ENCODE results near the gene TLE1.

DNA sequence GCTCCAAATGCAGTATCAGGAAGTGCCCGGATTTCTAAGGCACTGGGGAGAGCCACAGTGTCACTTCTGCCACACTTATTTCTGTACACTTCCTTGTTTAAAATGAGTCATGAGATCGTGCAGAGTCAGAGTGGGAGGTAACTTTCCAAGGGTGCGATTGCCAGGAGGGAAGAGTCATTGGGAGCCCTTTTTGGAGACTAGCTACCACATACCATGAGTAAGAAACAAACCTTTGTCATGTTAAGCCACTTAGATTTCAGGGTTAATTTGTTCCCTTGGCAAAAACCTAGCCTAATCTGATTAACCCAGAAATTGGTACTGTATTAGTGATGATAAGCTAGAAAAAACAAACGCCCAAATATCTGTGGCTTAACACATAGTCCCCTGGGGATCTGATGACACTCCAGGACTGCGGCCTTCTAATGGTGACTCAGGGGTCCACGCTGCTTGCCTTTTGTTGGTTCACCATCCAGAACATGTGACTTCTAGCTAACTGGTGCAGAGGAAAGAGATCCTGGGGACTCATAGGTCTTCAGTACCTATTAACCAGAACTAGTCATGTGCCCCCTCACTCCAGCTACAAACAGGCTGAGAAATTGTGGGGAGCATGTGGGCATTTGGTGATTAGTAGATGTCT lies 48.6 kb upstream of the TLE1 start:
- TF ChIP-seq, protein P1, sequence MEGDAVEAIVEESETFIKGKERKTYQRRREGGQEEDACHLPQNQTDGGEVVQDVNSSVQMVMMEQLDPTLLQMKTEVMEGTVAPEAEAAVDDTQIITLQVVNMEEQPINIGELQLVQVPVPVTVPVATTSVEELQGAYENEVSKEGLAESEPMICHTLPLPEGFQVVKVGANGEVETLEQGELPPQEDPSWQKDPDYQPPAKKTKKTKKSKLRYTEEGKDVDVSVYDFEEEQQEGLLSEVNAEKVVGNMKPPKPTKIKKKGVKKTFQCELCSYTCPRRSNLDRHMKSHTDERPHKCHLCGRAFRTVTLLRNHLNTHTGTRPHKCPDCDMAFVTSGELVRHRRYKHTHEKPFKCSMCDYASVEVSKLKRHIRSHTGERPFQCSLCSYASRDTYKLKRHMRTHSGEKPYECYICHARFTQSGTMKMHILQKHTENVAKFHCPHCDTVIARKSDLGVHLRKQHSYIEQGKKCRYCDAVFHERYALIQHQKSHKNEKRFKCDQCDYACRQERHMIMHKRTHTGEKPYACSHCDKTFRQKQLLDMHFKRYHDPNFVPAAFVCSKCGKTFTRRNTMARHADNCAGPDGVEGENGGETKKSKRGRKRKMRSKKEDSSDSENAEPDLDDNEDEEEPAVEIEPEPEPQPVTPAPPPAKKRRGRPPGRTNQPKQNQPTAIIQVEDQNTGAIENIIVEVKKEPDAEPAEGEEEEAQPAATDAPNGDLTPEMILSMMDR (IDR thresholded peaks at IDR 0.05) = no peak
- TF ChIP-seq POLR2A (IDR thresholded peaks at IDR 0.05) (no peak), EP300 (IDR thresholded peaks at IDR 0.05; ENCODE audit: low read depth) (no peak)

All from transverse colon (tissue), 3 donors.